HG03432 (cell line): Measurements from ENCODE around the gene ASB18.

ENCODE experiments used
- ATAC-seq: cut with Tn5 transposase; IDR thresholded peaks from one replicate; pipeline ENCODE4 v1.9.1; 2021; ENCODE audit warnings: mild to moderate bottlenecking, moderate library complexity; ENCODE audit not compliant: unreplicated experiment

ASB18 gene

GRCh38 chr2:236209535-236209934 is 54.7 kb downstream of the ASB18 start:
- ATAC-seq: no peak

- no peak for ATAC-seq
These were observed 55.9 kb downstream of the ASB18 start for GRCh38 chr2:236208019-236208926.

GRCh38 chr2:236207472-236207871 is 56.7 kb downstream of the ASB18 start:
- no peak for ATAC-seq

- no peak for ATAC-seq
These were observed 58.1 kb downstream of the ASB18 start for GRCh38 chr2:236205867-236206645.

GRCh38 chr2:236204953-236205352 is 59.3 kb downstream of the ASB18 start:
- no peak for ATAC-seq

- ATAC-seq: no peak
These were observed 63.8 kb downstream of the ASB18 start for GRCh38 chr2:236200378-236200777.

- no peak for ATAC-seq
These were observed 67.8 kb downstream of the ASB18 start for GRCh38 chr2:236196366-236196765.

- ATAC-seq: no peak
These were observed 68.5 kb downstream of the ASB18 start for GRCh38 chr2:236195726-236196125.

GRCh38 chr2:236194786-236195185 is 69.4 kb downstream of the ASB18 start:
- ATAC-seq: no peak

GRCh38 chr2:236193026-236193425 is 71.2 kb downstream of the ASB18 start:
- ATAC-seq: no peak

- ATAC-seq: no peak
These were observed 73.5 kb downstream of the ASB18 start for GRCh38 chr2:236190674-236191073.

- no peak for ATAC-seq
These were observed 79.5 kb downstream of the ASB18 start for GRCh38 chr2:236184701-236185100.

GRCh38 chr2:236180831-236181453 is 83.3 kb downstream of the ASB18 start:
- ATAC-seq: no peak

GRCh38 chr2:236180076-236180816 is 84.0 kb downstream of the ASB18 start:
- no peak for ATAC-seq

GRCh38 chr2:236179236-236180075 is 84.8 kb downstream of the ASB18 start:
- no peak for ATAC-seq

- ATAC-seq: no peak
These were observed 85.3 kb downstream of the ASB18 start for GRCh38 chr2:236178890-236179235.

GRCh38 chr2:236177967-236178889 is 86.0 kb downstream of the ASB18 start:
- ATAC-seq: no peak

- no peak for ATAC-seq
These were observed 86.6 kb downstream of the ASB18 start for GRCh38 chr2:236177604-236177966.

GRCh38 chr2:236176951-236177350 is 87.3 kb downstream of the ASB18 start:
- ATAC-seq: no peak
